CD14-positive monocyte (primary cell): Measurements from ENCODE around the gene GLYR1. TPM values are rescaled to one million over a fixed set of nuclear protein-coding genes. Genes with fewer than 3 reads are reported as not detected.

Experiments
- DNase-seq, 3 donors: peaks; one replicate each; pipeline ENCODE4 v3.0.0-alpha.2; 2011 to 2022
- H2AFZ ChIP-seq: 2 replicates; pipeline ENCODE4 v1.6.0; 2012; ENCODE audit warnings: mild to moderate bottlenecking, low read depth, low read length, inconsistent platforms; ENCODE audit not compliant: insufficient read depth, poor library complexity, severe bottlenecking
- H3K27ac ChIP-seq, 2 donors: 1 replicate in 1 of 2; 2 replicates in 1 of 2; pipeline ENCODE4 v1.5.1; 2012 to 2013; ENCODE audit warnings: low read length in 2 of 2, control low read depth in 1 of 2, inconsistent platforms in 1 of 2, low read depth in 1 of 2, mild to moderate bottlenecking in 1 of 2
- H3K27me3 ChIP-seq, 2 donors: one replicate each; pipeline versions ENCODE4 v1.6.0 to v1.6.1; 2011 to 2013; ENCODE audit warnings: low read length in 2 of 2; ENCODE audit not compliant: control insufficient read depth in 2 of 2, insufficient read depth in 2 of 2
- H3K36me3 ChIP-seq, 2 donors: replicated peaks in 1 of 2; 1 replicate in 1 of 2; 2 replicates in 1 of 2; pipeline versions ENCODE4 v1.5.1 to v1.6.1; 2012 to 2013; ENCODE audit warnings: low read length in 2 of 2, control low read depth in 1 of 2, inconsistent platforms in 1 of 2, mild to moderate bottlenecking in 1 of 2; ENCODE audit not compliant: insufficient read depth in 2 of 2, control insufficient read depth in 1 of 2
- H3K4me1 ChIP-seq, 2 donors: 1 replicate in 1 of 2; 2 replicates in 1 of 2; pipeline versions ENCODE4 v1.5.1 to v1.6.1; 2012 to 2013; ENCODE audit warnings: low read length in 2 of 2, control low read depth in 1 of 2, inconsistent platforms in 1 of 2, mild to moderate bottlenecking in 1 of 2, moderate library complexity in 1 of 2; ENCODE audit not compliant: insufficient read depth in 2 of 2, control insufficient read depth in 1 of 2
- H3K4me2 ChIP-seq: replicated peaks from 2 replicates; pipeline ENCODE3; 2012; ENCODE audit warnings: low read length, moderate library complexity, mild to moderate bottlenecking; ENCODE audit not compliant: poor library complexity, severe bottlenecking; ENCODE audit errors: extremely low read depth
- H3K4me3 ChIP-seq, 3 experiments: fragments of 200-600 bp in 1 of 3; sonication (generic) in 1 of 3; replicated peaks in 1 of 3; 1 replicate in 2 of 3; 2 replicates in 1 of 3; pipeline ENCODE4 v1.5.1; 2011 to 2013; ENCODE audit warnings: low read length in 3 of 3, mild to moderate bottlenecking in 3 of 3, control low read depth in 2 of 3, low read depth in 2 of 3, inconsistent platforms in 1 of 3, moderate library complexity in 1 of 3
- H3K79me2 ChIP-seq: 2 replicates; pipeline ENCODE4 v1.6.0; 2012; ENCODE audit warnings: mild to moderate bottlenecking, control low read depth, inconsistent platforms, low read length, moderate library complexity; ENCODE audit not compliant: insufficient read depth
- H3K9ac ChIP-seq: 2 replicates; pipeline ENCODE4 v1.6.0; 2017; ENCODE audit warnings: low read length, mild to moderate bottlenecking; ENCODE audit not compliant: insufficient read depth, poor library complexity, severe bottlenecking
- H3K9me3 ChIP-seq, 2 donors: replicated peaks in 1 of 2; 1 replicate in 1 of 2; 2 replicates in 1 of 2; pipeline versions ENCODE4 v1.5.1 to v1.6.1; 2012 to 2013; ENCODE audit warnings: low read length in 2 of 2, control low read depth in 1 of 2; ENCODE audit not compliant: control insufficient read depth in 1 of 2, insufficient read depth in 1 of 2
- H4K20me1 ChIP-seq: 2 replicates; pipeline ENCODE4 v1.6.0; 2012; ENCODE audit warnings: mild to moderate bottlenecking, low read length, control low read depth, moderate library complexity; ENCODE audit not compliant: insufficient read depth
- H3K27ac Mint-ChIP-seq, 7 donors: one replicate each; pipeline ENCODE4 v1.8.0; 2020; ENCODE audit warnings: mild to moderate bottlenecking in 7 of 7, mixed read lengths in 7 of 7, moderate library complexity in 6 of 7, inconsistent platforms in 2 of 7
- H3K27me3 Mint-ChIP-seq, 3 donors: one replicate each; pipeline ENCODE4 v1.8.0; 2021 to 2022; ENCODE audit warnings: low read depth in 3 of 3, mild to moderate bottlenecking in 3 of 3, mixed read lengths in 3 of 3, moderate library complexity in 3 of 3, inconsistent platforms in 1 of 3
- H3K36me3 Mint-ChIP-seq, 2 donors: one replicate each; pipeline ENCODE4 v1.8.0; 2020; ENCODE audit warnings: mixed read lengths in 2 of 2, inconsistent platforms in 1 of 2, mild to moderate bottlenecking in 1 of 2
- H3K4me1 Mint-ChIP-seq: one replicate; pipeline ENCODE4 v1.8.0; 2020; ENCODE audit warnings: mild to moderate bottlenecking, mixed read lengths
- H3K4me3 Mint-ChIP-seq, 2 donors: one replicate each; pipeline ENCODE4 v1.8.0; 2020; ENCODE audit warnings: mild to moderate bottlenecking in 2 of 2, mixed read lengths in 2 of 2, moderate library complexity in 1 of 2
- H3K9me3 Mint-ChIP-seq, 7 donors: one replicate each; pipeline ENCODE4 v1.8.0; 2020 to 2022; ENCODE audit warnings: mixed read lengths in 7 of 7, mild to moderate bottlenecking in 6 of 7, moderate library complexity in 6 of 7, inconsistent platforms in 2 of 7
- CTCF ChIP-seq: fragments of 200-600 bp; IDR thresholded peaks from one replicate; pipeline ENCODE4 v1.8.0; 2022; ENCODE audit warnings: antibody characterized with exemption, mild to moderate bottlenecking
- WGBS: methylation state at CpG from one replicate; pipeline ENCODE4 v1.1.5; 2013; ENCODE audit warnings: missing lambda C conversion rate; ENCODE audit not compliant: insufficient coverage; 5-methylcytosine and 5-hydroxymethylcytosine counted together
- intact Hi-C, 2 donors: fragments of 100-400 bp; cut with micrococcal nuclease; formaldehyde crosslinking; loops; one replicate each; pipeline versions ENCODE4 v1.15.0 to v1.15.1; 2023
- polyA plus RNA-seq, 3 donors: library from polyadenylated mRNA; depleted of rRNA in 1 of 3; unstranded in 2 of 3; stranded (reverse) in 1 of 3; fragments of 300-500 nt in 2 of 3; fragments of >200 nt in 1 of 3; fragmentation: Illumina TruSeq in 2 of 3; gene quantifications; 1 replicate in 2 of 3; 2 replicates in 1 of 3; pipeline ENCODE4 v1.2.3, GENCODE V29; 2012 to 2021

Gene GLYR1
- polyA plus RNA-seq, 3 donors = 34.2 to 41.9 (median 39.3) TPM

GRCh38 chr16:4870138-4870671 is 23.1 kb upstream of the GLYR1 start:
- H3K9ac ChIP-seq = no peak overlapping the region
- DNase-seq = no peak
- H3K27me3 ChIP-seq = no peaks in the 10 kb centered on the region
- H3K4me1 ChIP-seq = no peaks in the 10 kb centered on the region
- H3K79me2 ChIP-seq = peaks cover 41% of the 10 kb centered on the region
- H3K4me1 Mint-ChIP-seq = no peaks in the 10 kb centered on the region
- no peak overlapping the region for H3K27ac ChIP-seq
- H3K4me3 ChIP-seq = no peak overlapping the region
- H3K27ac Mint-ChIP-seq = no peak overlapping the region
- H3K36me3 Mint-ChIP-seq = peaks cover 80 to 93% of the 10 kb centered on the region in 2 donors
- H3K36me3 ChIP-seq = peaks cover 80 to 92% of the 10 kb centered on the region in 2 donors
- no peak overlapping the region for H3K4me3 Mint-ChIP-seq
- H3K9me3 Mint-ChIP-seq = no peaks in the 10 kb centered on the region
- no peak overlapping the region for H2AFZ ChIP-seq
- 99% methylated on average over 21 of the region's 21 CpGs for WGBS
- intact Hi-C loops = no loop called here
- peaks cover 53% of the 10 kb centered on the region for H4K20me1 ChIP-seq
- no peak overlapping the region for H3K4me2 ChIP-seq
- H3K27me3 Mint-ChIP-seq = peaks cover 0 to 2% (median 0%) of the 10 kb centered on the region in 3 donors
- TF ChIP-seq CTCF = no peak
- no peaks in the 10 kb centered on the region for H3K9me3 ChIP-seq

- TF ChIP-seq CTCF = no peak
- peak overlapping the region in 1 of 7 donors; percentile 11 for H3K27ac Mint-ChIP-seq
- H3K27ac ChIP-seq = no peak overlapping the region
- no peaks in the 10 kb centered on the region for H3K9me3 Mint-ChIP-seq
- no peak overlapping the region for H3K4me2 ChIP-seq
- H3K27me3 ChIP-seq = no peaks in the 10 kb centered on the region
- WGBS = 88% methylated on average over 13 of the region's 13 CpGs
- H3K9ac ChIP-seq = no peak overlapping the region
- no peaks in the 10 kb centered on the region for H3K4me1 ChIP-seq
- no peaks in the 10 kb centered on the region for H3K9me3 ChIP-seq
- peaks cover 77 to 89% of the 10 kb centered on the region in 2 donors for H3K36me3 ChIP-seq
- no peak for DNase-seq
- peaks cover 0 to 2% (median 0%) of the 10 kb centered on the region in 3 donors for H3K27me3 Mint-ChIP-seq
- no peak overlapping the region for H2AFZ ChIP-seq
- no peak overlapping the region for H3K4me3 ChIP-seq
- H4K20me1 ChIP-seq = peaks cover 62% of the 10 kb centered on the region
- peaks cover 50% of the 10 kb centered on the region for H3K79me2 ChIP-seq
- intact Hi-C loops = no loop called here
- peaks cover 3% of the 10 kb centered on the region for H3K4me1 Mint-ChIP-seq
- peaks cover 78 to 92% of the 10 kb centered on the region in 2 donors for H3K36me3 Mint-ChIP-seq
- H3K4me3 Mint-ChIP-seq = no peak overlapping the region
Observed at GRCh38 chr16:4869147-4869805, 22.2 kb upstream of the GLYR1 start.
